C4-2B (cell line): ENCODE measurements around the gene APOBEC3C.

Experiments used
- CTCF ChIP-seq: fragments of 450-650 bp; conservative IDR thresholded peaks from 2 replicates; pipeline ENCODE4 v1.5.1; 2017; ENCODE audit warnings: mild to moderate bottlenecking
- ZFX ChIP-seq: fragments of 450-650 bp; IDR thresholded peaks from 2 replicates; pipeline ENCODE4 v1.6.1; 2017

- TF ChIP-seq CTCF, result no peak; the same call in 1 of the 2 replicates
- TF ChIP-seq ZFX, result no peak
Measured at GRCh38 chr22:39068033-39068785, 54.2 kb downstream of the APOBEC3C start.
